Measurements from ENCODE around the gene DOK7. TPM values are rescaled to one million over a fixed set of nuclear protein-coding genes. Genes with fewer than 3 reads are reported as not detected.
"Not testable (repeated sequence)": the region's sequence is repeated elsewhere in the genome, so short reads cannot be mapped to it uniquely, and the experiment has no call there.

Gene DOK7
- total and polyA plus RNA-seq, 2 donors (not counting 1 experiment from before 2014, with no cell fraction given), result 0.17 TPM; not detected in 1

GRCh38 chr4:3458371-3458770 is 4.7 kb upstream of the DOK7 start:
- no peak overlapping the region for H3K4me3 ChIP-seq (replicated peaks in 1 of 4; ENCODE audit: control extremely low read depth in 1 of 4, insufficient read depth in 1 of 4, low read depth in 3 of 4, low read length in 4 of 4)

GRCh38 chr4:3459156-3459555 is 4.0 kb upstream of the DOK7 start:
- H3K36me3 ChIP-seq (ENCODE audit: control insufficient read depth, insufficient read depth, low read length); DNase-seq (ENCODE audit: low read depth in 2 of 2); H3K4me3 ChIP-seq (replicated peaks in 1 of 4; ENCODE audit: control extremely low read depth in 1 of 4, insufficient read depth in 1 of 4, low read depth in 3 of 4, low read length in 4 of 4); H3K9me3 ChIP-seq (ENCODE audit: control insufficient read depth, insufficient read depth, low read depth, low read length); H4K20me1 ChIP-seq (ENCODE audit: control insufficient read depth, extremely low read depth, insufficient read depth, low read length); H2AFZ ChIP-seq (ENCODE audit: low read length); H3K79me2 ChIP-seq (ENCODE audit: control insufficient read depth, insufficient read depth, low read length); H3K4me1 ChIP-seq (ENCODE audit: control insufficient read depth, extremely low read depth, insufficient read depth, low read length); H3K4me2 ChIP-seq (ENCODE audit: extremely low read depth, insufficient read depth, low read length); H3K9ac ChIP-seq (ENCODE audit: insufficient read depth, low read length); H3K27ac ChIP-seq (ENCODE audit: insufficient read depth, low read length): not testable (repeated sequence)
- peaks cover 17% of the 10 kb centered on the region for H3K27me3 ChIP-seq (ENCODE audit: control insufficient read depth, insufficient read depth, low read length)

More at GRCh38 chr4:3458371-3458770, 4.7 kb upstream of the DOK7 start:
- H3K36me3 ChIP-seq (ENCODE audit: control insufficient read depth, insufficient read depth, low read length), result no peaks in the 10 kb centered on the region
- H3K79me2 ChIP-seq (ENCODE audit: control insufficient read depth, insufficient read depth, low read length), result no peaks in the 10 kb centered on the region
- no peak overlapping the region for H3K4me2 ChIP-seq (ENCODE audit: extremely low read depth, insufficient read depth, low read length)
- no peak overlapping the region for H3K9ac ChIP-seq (ENCODE audit: insufficient read depth, low read length)
- H4K20me1 ChIP-seq (ENCODE audit: control insufficient read depth, extremely low read depth, insufficient read depth, low read length), result no peaks in the 10 kb centered on the region
- DNase-seq (ENCODE audit: low read depth in 2 of 2), result no peak
- no peaks in the 10 kb centered on the region for H3K9me3 ChIP-seq (ENCODE audit: control insufficient read depth, insufficient read depth, low read depth, low read length)
- H2AFZ ChIP-seq (ENCODE audit: low read length), result no peak overlapping the region
- H3K27me3 ChIP-seq (ENCODE audit: control insufficient read depth, insufficient read depth, low read length), result peaks cover 17% of the 10 kb centered on the region
- TF ChIP-seq EZH2 (IDR thresholded peaks at IDR 0.05; ENCODE audit: low read length, missing control alignments) (no peak), CTCF (conservative IDR thresholded peaks at IDR 0.05 in 1 of 2, IDR thresholded peaks at IDR 0.05 in 1 of 2; ENCODE audit: low read depth in 1 of 2, low read length in 2 of 2) (no peak)
- H3K27ac ChIP-seq (ENCODE audit: insufficient read depth, low read length), result no peak overlapping the region
- H3K4me1 ChIP-seq (ENCODE audit: control insufficient read depth, extremely low read depth, insufficient read depth, low read length), result no peaks in the 10 kb centered on the region

- TF ChIP-seq CTCF (conservative IDR thresholded peaks at IDR 0.05 in 1 of 2, IDR thresholded peaks at IDR 0.05 in 1 of 2; ENCODE audit: low read depth in 1 of 2, low read length in 2 of 2), result no peak
- no peak for TF ChIP-seq EZH2 (IDR thresholded peaks at IDR 0.05; ENCODE audit: low read length, missing control alignments)
- no peaks in the 10 kb centered on the region for H3K9me3 ChIP-seq (ENCODE audit: control insufficient read depth, insufficient read depth, low read depth, low read length)
- H3K4me1 ChIP-seq (ENCODE audit: control insufficient read depth, extremely low read depth, insufficient read depth, low read length), result no peaks in the 10 kb centered on the region
- H4K20me1 ChIP-seq (ENCODE audit: control insufficient read depth, extremely low read depth, insufficient read depth, low read length), result no peaks in the 10 kb centered on the region
- DNase-seq (ENCODE audit: low read depth in 2 of 2), result no peak
- no peaks in the 10 kb centered on the region for H3K79me2 ChIP-seq (ENCODE audit: control insufficient read depth, insufficient read depth, low read length)
- no peak overlapping the region for H3K27ac ChIP-seq (ENCODE audit: insufficient read depth, low read length)
- no peak overlapping the region for H3K9ac ChIP-seq (ENCODE audit: insufficient read depth, low read length)
- H3K27me3 ChIP-seq (ENCODE audit: control insufficient read depth, insufficient read depth, low read length), result peaks cover 17% of the 10 kb centered on the region
- no peaks in the 10 kb centered on the region for H3K36me3 ChIP-seq (ENCODE audit: control insufficient read depth, insufficient read depth, low read length)
- H3K4me2 ChIP-seq (ENCODE audit: extremely low read depth, insufficient read depth, low read length), result no peak overlapping the region
- no peak overlapping the region for H3K4me3 ChIP-seq (replicated peaks in 1 of 4; ENCODE audit: control extremely low read depth in 1 of 4, insufficient read depth in 1 of 4, low read depth in 3 of 4, low read length in 4 of 4)
- H2AFZ ChIP-seq (ENCODE audit: low read length), result no peak overlapping the region
These were observed 2.2 kb upstream of the DOK7 start for GRCh38 chr4:3460926-3461325.

Data from fibroblast of lung (primary cell).